Measurements from ENCODE around the gene C10orf67.
"Not testable (repeated sequence)": the region's sequence is repeated elsewhere in the genome, so short reads cannot be mapped to it uniquely, and the experiment has no call there.

The C10orf67 gene

GRCh38 chr10:23344241-23344841 lies at the start of gene C10orf67:
Gene C10orf67, minus strand, starts transcription at chr10:23344797. Its CDS starts 23 bp downstream, at chr10:23344774.
- peak; percentile 35 for DNase-seq (ENCODE audit: low read depth)

DNA sequence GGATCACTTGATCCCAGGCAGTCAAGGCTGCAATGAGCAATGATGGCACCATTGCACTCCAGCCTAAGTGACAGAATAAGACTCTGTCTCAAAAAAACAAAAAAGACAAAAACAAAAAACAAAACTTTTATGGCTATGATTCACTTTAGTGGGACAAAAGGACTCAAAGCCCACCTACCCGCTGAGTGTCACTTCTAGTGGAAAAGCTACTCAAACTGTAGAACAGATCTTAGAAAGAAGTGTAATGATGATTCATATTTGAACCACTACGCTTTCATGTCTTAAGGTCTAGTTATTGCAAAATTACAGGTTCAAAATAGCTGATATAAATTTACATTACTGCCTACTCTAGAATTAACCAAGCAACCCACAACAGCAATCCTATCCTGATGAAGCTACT lies 47.2 kb upstream of the C10orf67 start:
- DNase-seq (ENCODE audit: low read depth), result no peak

DNA sequence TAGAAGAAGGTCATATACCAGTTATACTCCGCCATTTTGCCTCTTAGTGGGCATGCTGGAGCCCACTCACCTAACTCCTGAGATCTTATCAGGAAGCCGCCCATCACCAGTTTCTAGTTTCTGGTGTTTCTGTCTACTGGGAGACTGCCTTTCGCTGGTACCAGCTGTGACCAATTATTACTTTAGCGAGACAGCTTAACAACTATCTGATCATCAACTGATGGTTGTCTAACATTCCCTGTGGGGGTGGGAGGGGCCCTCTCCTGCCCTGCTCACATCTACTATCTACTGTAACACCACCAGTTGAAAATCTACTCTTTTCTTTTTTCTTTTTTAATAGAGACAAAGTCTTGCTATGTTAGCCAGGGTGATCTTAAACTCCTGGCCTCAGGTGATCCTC lies 46.2 kb upstream of the C10orf67 start:
- no peak for DNase-seq (ENCODE audit: low read depth)

- DNase-seq (ENCODE audit: low read depth), result not testable (repeated sequence)
These were observed 45.8 kb upstream of the C10orf67 start for GRCh38 chr10:23390408-23390807.

- not testable (repeated sequence) for DNase-seq (ENCODE audit: low read depth)
These were observed 42.9 kb upstream of the C10orf67 start for GRCh38 chr10:23387516-23387915.

- no peak for DNase-seq (ENCODE audit: low read depth)
These were observed 41.5 kb upstream of the C10orf67 start for GRCh38 chr10:23386052-23386451.

DNA sequence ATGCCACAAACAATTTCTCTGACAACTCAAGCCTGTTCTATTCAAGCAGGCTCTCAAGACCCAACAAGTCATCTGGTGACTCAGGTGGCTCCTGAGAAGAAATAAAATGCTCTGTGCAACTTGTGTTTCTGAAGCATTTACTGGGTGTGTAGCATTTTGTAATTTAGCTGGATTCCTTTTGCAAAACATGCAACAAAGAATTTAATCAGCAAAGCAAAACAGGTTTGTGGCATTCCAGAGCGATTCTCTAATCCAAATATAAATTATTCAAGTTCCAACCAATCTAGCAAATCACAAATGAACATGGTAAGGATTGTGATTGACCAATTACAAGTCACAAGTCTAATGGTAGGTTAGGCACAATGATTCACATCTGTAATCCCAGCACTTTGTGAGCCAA lies 39.8 kb upstream of the C10orf67 start:
- DNase-seq (ENCODE audit: low read depth), result no peak

- DNase-seq (ENCODE audit: low read depth), result no peak
These were observed 39.0 kb upstream of the C10orf67 start for GRCh38 chr10:23383637-23384036.

- DNase-seq (ENCODE audit: low read depth), result no peak
These were observed 36.9 kb upstream of the C10orf67 start for GRCh38 chr10:23381298-23382040.

DNA sequence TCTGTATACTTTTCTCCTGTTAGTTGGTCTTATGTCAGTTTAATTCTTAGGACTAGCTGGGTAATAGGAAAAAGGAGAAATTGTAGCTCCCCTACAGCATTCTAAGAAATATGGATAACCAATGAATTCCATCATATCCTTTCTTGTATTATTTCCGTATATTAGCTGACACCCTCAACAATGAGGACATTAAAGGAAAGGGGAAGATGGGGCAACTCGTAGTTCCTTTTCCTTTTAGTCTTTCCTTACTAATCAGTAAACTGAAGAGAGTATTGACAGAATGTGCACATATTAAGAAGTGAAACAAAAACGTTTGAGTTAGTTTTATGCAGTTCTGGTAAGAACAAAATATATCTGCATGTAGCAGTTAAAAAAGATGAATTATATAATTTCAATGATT lies 35.1 kb upstream of the C10orf67 start:
- DNase-seq (ENCODE audit: low read depth), result no peak

- no peak for DNase-seq (ENCODE audit: low read depth)
These were observed 31.6 kb upstream of the C10orf67 start for GRCh38 chr10:23376229-23376655.

DNA sequence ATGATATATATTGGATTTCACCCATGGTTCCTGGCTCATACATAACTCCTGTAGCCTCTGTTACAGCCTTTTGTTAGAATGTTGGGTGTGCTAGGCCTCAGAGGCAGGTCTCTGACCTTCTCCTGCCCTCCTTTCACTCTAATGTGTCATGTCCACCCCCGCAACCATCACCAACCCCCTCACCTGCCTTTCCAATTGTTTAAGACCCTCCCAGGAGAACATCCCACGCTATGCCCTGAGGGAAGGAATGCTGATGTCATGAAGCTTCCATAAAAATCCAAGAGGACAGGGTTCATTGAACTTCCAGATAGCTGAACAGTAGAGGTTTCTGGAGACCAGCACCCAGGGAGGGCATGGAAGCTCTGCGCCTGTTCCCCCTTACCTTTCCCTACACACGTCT lies 30.8 kb upstream of the C10orf67 start:
- no peak for DNase-seq (ENCODE audit: low read depth)

DNA sequence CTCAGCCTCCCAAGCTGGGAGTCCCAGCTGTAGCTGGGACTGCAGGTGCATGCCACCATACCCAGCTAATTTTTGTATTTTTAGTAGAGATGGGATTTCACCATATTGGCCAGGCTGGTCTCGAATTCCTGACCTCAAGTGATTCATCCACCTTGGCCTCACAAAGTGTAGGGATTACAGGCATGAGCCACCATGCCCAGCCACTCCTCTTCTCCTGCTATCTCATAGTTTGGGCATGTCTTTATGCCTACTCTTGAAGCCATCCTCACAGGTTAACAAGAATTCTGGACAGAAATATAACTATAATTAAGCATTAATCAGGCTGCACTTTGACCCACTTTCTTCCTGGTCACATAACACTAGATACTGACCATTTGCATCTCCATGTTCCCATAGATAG lies 28.6 kb upstream of the C10orf67 start:
- no peak for DNase-seq (ENCODE audit: low read depth)

DNA sequence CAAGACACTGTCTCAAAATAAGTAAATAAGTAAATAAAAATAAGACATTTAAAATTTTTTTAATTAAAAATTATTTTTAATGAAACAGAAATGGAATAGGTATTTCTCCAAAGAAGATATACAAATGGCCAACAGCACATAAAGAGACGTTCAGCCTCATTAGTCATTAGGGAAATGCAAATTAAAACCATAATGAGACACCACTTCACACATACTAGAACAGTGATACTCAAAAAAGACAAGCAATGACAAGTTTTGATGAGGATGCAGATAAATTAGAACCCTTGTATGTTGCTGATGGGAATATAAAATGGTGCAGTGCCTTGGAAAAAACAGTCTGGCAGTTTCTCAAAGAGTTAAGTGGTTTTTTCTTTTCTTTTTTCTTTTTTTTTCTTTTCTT lies 26.5 kb upstream of the C10orf67 start:
- DNase-seq (ENCODE audit: low read depth), result no peak

DNA sequence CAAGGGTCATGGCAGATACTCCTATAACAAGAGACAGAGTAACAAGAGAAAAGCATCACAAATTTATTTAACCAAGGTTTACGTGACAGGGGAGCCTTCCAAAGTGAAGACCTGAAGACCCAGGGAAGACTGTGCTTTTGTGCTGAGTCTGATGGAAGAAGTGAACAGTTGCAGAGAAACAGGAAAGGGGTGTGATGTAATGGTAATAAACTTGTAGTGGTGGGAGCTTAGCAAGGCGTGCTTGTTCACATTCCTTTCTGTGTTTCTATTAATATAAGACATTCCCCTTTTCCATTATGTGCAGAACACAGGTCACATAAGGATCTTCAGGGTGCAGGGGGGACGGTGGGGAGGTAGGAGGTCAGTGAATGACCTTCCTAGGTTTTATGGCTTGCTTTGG lies 25.5 kb upstream of the C10orf67 start:
- DNase-seq (ENCODE audit: low read depth), result no peak

DNA sequence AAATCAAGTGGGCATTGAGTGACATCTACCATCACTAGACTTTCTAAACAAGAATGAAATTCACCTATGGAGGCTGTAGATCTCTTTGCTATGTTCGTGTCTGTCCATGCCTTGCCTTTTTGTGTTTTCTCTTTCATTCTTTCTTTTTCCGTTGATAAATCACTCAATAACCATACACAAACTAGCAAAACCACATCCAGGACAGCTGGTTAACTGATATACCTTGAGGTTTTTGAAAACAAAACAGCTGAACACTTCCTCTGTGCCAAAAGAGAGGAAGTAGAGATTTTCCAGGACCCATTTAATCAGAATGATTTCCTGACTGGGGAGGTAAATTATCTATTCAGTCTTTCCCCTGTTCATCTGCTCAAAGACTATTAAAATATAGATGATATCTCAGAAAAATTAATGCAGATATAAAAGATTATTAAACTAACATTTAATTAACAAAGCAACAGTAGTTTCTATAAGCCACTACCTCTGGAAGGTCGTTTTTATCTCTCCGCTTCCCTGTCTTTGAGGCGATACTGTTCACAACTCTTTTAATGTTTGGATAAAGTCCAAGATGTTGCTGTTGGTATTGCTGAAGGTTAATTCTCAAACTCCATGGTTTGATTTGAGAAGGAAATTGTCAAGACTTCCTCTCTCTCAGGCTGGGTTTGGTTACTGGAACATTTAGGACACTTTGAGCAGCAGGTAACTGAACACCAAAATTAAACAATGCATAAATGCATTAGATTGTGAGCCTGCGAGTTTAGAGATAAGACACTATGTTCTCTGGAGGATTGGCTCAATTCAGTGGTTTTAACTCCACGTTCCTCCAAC lies 24.4 kb upstream of the C10orf67 start:
- no peak for DNase-seq (ENCODE audit: low read depth)

DNA sequence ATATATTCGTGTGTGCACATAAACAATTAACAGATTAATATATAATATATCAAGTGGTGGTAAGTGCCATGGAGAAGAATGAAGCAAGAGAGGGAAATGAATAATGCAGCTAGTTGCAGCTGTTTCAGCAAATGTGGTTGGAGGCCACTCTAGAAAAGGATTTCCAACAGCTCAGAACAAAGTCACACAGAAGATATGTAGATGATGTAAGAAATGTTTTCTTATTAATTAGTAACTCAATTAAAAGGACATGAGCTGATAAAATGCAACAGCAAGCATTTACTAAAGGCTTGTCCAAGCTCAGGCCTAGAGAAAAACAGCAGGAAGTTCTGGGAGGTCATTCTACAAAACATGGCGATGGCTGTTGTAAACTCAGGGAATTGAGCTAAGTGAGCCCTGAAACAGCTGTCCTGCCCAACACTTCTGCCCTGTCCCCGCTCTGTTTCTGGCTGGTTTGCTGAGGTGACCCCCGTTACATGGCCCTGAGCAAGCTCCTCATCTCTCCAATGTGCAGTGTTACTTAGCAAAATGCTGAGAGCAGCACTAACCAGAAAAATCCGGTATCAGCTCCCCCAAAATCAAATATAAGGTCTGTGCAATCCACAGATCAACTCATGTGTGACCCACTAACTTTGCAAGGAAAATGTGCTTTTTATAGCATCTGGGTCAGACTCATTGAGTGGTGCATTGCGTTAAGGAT lies 23.4 kb upstream of the C10orf67 start:
- no peak for DNase-seq (ENCODE audit: low read depth)

DNA sequence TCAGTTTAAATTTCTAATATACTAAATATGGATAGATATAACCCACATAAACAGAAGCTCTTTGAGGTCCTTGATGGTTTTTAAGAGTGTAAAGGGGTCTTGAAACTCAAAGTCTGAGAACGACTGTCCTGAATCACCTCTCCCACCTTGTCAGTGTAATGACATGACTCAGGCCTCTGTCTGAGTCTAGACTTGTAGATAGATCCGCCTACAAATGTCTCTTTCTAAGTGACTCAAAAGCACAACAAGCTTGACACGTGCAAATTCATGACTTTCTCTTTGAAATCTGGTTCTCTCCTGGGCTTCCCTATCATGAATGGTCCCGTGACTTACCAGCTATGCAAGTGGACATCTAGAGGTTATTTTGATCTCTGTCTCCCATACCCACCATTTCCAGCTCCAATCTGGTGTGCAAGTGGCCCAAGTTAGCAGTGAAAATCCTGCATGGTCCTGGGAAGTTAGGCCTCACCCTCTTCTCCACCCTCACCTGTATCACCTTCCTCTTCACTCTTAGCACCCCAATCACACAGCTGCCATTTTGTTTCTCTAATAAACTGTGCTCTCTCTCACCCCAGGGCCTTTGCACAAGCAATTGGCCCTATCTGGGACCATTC lies 20.9 kb upstream of the C10orf67 start:
- DNase-seq (ENCODE audit: low read depth), result peak; percentile 31

DNA sequence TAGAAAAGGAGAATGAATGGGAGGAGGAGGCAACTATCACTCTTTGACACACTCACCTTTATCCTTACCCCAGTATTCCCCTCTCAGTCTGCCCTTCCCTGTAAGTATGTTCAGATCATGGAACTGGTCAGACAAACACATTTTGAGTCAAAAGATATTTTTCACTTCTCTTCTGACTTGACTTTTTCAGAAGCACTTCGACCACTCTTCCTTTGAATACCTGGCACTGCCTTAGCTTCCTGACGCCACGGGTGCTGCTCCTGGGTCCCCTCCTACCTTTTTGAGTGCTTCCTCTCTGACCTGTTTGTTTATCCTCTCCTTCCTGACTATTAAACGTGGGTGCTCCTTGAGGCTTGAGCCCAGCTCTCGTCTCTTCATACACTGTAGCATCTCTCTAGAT lies 19.8 kb upstream of the C10orf67 start:
- no peak for DNase-seq (ENCODE audit: low read depth)

- no peak for DNase-seq (ENCODE audit: low read depth)
These were observed 19.2 kb upstream of the C10orf67 start for GRCh38 chr10:23363793-23364135.

GRCh38 chr10:23362879-23363792 lies 18.5 kb upstream of the C10orf67 start:
- peak; percentile 44 for DNase-seq (ENCODE audit: low read depth)

Data from stimulated activated CD4-positive, alpha-beta T cell treated with anti-CD3 and anti-CD28 coated beads, Interleukin-2, amount 100 ng/mL, for 4 hours (primary cell).